ENCODE results near the gene LTK. TPM values are rescaled to one million over a fixed set of nuclear protein-coding genes. Genes with fewer than 3 reads are reported as not detected.

LTK gene
- 1 to 10 TPM; 1.7 to 2.4 (median 2.0) TPM for polyA plus RNA-seq (ENCODE audit: insufficient read length in 4 of 4)

- peak in 1 of 4 donors; percentile 16 for DNase-seq (ENCODE audit: low read depth in 4 of 4, low spot score in 3 of 4)
Observed at GRCh38 chr15:41513506-41514227, at the start of gene LTK. LTK (minus strand) TSS chr15:41513827; CDS start chr15:41513709, 118 bp downstream.

GRCh38 chr15:41562784-41563198 lies 49.2 kb upstream of the LTK start:
- no peak for DNase-seq (ENCODE audit: low read depth in 4 of 4, low spot score in 3 of 4)

- no peak for DNase-seq (ENCODE audit: low read depth in 4 of 4, low spot score in 3 of 4)
Observed at GRCh38 chr15:41562244-41562643, 48.6 kb upstream of the LTK start.

GRCh38 chr15:41561777-41562145 lies 48.1 kb upstream of the LTK start:
- DNase-seq (ENCODE audit: low read depth in 4 of 4, low spot score in 3 of 4): no peak

DNA sequence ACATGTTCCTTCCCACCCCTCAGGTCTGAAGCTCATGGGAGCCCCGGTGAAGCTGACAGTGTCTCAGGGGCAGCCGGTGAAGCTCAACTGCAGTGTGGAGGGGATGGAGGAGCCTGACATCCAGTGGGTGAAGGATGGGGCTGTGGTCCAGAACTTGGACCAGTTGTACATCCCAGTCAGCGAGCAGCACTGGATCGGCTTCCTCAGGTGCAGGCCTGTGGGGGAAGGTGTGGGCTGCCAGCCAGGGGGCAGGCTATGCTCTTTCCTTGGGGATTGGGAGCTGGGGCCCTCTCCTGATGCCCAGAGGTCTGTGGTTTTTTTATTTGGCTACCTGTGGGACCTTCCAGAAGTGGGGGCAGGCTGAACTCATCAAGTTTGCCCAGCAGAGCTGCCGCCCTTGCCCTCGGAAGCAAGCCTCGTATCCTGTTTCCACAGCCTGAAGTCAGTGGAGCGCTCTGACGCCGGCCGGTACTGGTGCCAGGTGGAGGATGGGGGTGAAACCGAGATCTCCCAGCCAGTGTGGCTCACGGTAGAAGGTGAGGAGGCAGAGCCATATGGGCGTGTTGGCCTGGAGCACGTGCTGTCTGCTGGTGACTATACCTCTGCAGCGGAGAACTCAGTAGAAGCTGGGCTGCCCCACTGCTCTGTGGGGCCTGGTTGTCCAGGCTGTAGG lies 47.6 kb upstream of the LTK start:
- no peak for DNase-seq (ENCODE audit: low read depth in 4 of 4, low spot score in 3 of 4)

DNA sequence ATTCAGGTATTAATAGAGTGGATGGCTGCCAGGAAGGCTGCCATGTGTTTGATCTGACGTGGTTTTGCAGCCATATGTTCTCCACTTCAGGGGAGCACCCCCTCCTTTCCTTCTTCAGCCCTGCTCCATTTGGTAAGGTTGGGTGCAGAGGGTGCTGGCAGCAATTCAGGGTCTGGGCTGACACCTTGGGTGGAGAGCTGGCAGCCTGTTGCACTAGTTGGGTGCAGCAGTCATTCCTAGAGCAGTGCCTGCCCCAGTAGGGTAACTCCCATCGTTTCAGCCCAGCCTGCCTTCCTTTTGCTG lies 46.9 kb upstream of the LTK start:
- DNase-seq (ENCODE audit: low read depth in 4 of 4, low spot score in 3 of 4): no peak

- DNase-seq (ENCODE audit: low read depth in 4 of 4, low spot score in 3 of 4): no peak
Observed at GRCh38 chr15:41559239-41559782, 45.7 kb upstream of the LTK start.

- no peak for DNase-seq (ENCODE audit: low read depth in 4 of 4, low spot score in 3 of 4)
Observed at GRCh38 chr15:41558400-41559238, 45.0 kb upstream of the LTK start, which contains the start of gene TYRO3. TYRO3 (plus strand) TSS chr15:41559212; CDS start chr15:41559258, 46 bp downstream.

- no peak for DNase-seq (ENCODE audit: low read depth in 4 of 4, low spot score in 3 of 4)
Observed at GRCh38 chr15:41557673-41558399, 44.2 kb upstream of the LTK start.

GRCh38 chr15:41556677-41557076 lies 43.0 kb upstream of the LTK start:
- DNase-seq (ENCODE audit: low read depth in 4 of 4, low spot score in 3 of 4): no peak

GRCh38 chr15:41554915-41555314 lies 41.3 kb upstream of the LTK start:
- DNase-seq (ENCODE audit: low read depth in 4 of 4, low spot score in 3 of 4): no peak

DNA sequence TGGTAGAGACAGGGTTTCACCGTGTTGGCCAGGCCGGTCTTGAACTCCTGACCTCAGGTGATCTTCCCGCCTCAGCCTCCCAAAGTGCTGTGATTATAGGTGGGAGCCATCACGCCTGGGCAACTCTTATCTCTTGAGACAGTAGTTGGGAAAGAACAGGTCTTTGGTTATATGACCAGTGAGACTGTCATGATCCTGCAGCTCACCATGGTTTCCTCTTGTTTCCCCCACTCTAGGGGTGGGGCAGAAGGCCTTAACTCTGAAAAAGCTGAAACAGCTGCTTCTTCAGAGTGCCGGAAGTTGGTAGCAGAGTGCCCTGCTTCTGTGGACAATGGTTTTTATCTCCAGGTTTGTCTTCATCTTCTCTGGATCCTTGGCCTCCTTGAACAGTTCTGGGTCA lies 40.7 kb upstream of the LTK start:
- DNase-seq (ENCODE audit: low read depth in 4 of 4, low spot score in 3 of 4): no peak

DNA sequence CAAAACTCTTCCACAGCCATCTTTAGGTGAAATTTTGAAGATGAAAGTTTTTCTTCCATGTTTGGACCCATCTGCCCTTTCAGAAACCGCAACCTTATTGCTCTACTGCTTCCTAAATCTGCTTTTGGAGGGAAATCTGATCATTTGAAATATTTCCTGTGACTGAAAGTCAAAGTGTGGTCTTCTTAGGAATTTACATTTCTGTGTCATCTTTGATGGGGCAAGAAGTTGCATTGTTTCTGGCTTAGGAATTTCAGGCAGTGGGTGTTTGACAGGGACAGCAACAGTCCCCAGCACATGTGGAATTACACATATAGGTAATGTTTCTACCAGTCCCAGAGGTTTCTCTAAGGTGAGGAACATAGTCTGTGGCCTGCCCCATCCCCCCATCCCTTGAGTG lies 40.1 kb upstream of the LTK start:
- no peak for DNase-seq (ENCODE audit: low read depth in 4 of 4, low spot score in 3 of 4)

DNA sequence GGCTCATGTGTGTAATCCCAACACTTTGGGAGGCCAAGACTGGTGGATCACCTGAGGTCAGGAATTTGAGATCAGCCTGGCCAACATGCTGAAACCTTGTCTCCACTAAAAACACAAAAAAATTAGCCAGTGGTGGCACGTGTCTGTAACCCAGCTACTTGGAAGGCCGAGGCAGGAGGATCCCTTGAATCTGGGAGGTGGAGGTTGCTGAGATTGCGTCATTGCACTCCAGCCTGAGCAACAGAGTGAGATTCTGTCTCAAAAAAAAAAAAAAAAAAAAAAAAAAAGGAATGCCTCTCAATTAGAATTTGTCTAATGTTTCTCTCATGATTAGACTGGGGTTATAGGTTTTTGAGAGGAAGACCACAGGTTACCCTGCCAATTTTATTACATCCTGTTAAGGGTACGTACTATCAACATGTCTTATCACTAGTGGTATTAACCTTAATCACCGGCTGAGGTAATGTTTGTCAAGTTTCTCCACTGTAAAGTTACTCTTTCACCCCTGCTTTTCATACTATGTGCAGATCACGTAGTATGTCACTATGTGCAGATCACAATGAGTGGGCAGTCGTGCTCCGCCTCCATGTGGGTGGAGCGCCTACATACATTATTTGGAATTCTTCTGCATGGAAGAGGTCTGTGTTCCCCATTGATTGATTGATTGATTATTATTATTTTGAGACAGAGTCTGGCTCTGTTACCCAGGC lies 36.6 kb upstream of the LTK start:
- no peak for DNase-seq (ENCODE audit: low read depth in 4 of 4, low spot score in 3 of 4)

DNA sequence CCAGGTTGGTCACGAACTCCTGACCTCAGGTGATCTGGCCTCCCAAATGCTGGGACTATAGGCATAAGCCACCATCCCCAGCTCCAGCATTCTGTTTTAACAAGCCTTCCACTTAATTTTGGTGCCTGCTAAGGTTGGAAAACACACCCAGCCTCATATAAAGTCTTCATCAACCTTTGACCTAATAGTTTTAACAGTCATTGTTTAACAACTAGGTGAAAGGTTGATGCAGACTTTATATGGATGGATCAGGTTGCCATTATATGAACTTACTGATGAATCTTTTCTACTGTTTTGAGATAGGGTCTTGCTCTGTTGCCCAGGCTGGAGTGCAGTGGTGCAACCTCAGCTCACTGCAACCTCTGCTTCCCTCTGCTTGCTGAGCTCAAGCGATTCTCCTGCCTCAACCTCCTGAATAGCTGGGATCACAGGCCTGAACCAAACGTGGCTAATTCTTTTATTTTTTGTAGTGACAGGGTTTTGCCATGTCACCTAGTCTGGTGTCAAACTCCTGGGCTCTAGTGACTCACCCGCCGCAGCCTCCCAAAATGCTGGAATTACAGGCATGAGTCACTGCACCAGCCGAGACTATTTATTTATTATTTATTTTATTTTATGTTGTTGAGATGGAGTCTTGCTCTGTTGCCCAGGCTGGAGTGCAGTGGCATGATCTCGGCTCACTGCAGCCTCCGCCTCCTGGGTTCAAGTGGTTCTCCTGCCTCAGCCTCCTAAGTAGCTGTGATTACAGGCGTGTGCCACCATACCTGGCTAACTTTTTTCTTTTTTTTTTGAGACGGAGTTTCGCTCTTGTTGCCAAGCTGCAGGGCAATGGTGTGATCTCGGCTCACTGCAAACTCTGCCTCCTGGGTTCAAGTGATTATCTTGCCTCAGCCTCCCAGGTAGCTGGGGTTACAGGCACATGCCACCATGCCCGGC lies 33.5 kb upstream of the LTK start:
- DNase-seq (ENCODE audit: low read depth in 4 of 4, low spot score in 3 of 4): no peak

- DNase-seq (ENCODE audit: low read depth in 4 of 4, low spot score in 3 of 4): no peak
Observed at GRCh38 chr15:41545218-41545617, 31.6 kb upstream of the LTK start.

DNA sequence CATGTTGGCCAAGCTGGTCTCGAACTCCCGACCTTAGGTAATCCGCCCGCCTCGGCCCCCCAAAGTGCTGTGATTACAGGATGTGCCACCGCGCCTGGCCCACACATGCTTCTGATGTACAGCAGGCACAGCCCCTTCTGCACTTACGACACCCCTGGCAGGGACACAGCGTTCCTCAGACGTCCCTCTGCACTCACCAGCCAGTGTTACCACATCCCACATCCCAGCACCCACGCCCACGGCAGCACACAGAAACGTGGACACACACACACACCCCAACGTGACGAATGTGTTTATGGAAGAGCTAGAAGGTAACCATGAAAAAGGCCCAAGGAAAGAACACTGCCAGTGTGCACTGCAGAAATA lies 31.0 kb upstream of the LTK start:
- no peak for DNase-seq (ENCODE audit: low read depth in 4 of 4, low spot score in 3 of 4)

- no peak for DNase-seq (ENCODE audit: low read depth in 4 of 4, low spot score in 3 of 4)
Observed at GRCh38 chr15:41543521-41543870, 29.9 kb upstream of the LTK start.

DNA sequence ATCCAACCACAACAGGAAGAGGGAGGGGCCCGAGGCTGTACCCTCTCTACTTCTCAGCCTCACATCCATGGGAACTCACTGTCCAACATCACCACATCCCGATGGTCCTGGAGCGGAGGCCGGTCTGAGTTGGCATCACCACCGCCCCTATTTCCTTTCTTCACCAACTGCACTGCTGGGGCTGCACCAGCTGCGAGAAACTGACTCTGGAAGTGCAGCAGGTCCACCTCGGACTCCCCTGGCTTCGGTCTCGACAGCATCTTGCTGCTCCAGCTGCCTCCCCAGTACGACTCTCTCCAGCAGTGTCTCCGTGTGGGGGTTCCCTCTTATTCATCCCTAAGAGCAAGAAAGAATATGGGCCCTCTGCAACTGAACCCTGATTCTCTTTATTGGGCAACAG lies 23.2 kb upstream of the LTK start:
- no peak for DNase-seq (ENCODE audit: low read depth in 4 of 4, low spot score in 3 of 4)

All from right renal pelvis (tissue), 4 donors.